SU-DHL-6 (cell line): ENCODE measurements around the gene KDM5C.

Experiments
- H2AFZ ChIP-seq: fragments of 200-600 bp; sonication (generic); 2 replicates; pipeline ENCODE4 v1.6.1; 2014; ENCODE audit warnings: low read depth, mild to moderate bottlenecking, moderate library complexity, mixed read lengths, antibody characterized with exemption, low read length; ENCODE audit not compliant: severe bottlenecking
- H3F3A ChIP-seq: fragments of 200-600 bp; shearing (Covaris generic); 2 replicates; pipeline ENCODE4 v1.6.0; 2016; ENCODE audit warnings: antibody characterized with exemption, mild to moderate bottlenecking; ENCODE audit not compliant: insufficient read depth
- H3K27ac ChIP-seq: fragments of 200-600 bp; sonication (generic); 2 replicates; pipeline ENCODE4 v1.5.1; 2016; ENCODE audit warnings: low read depth, mild to moderate bottlenecking, low read length, moderate library complexity, mixed read lengths
- H3K27me3 ChIP-seq: fragments of 200-600 bp; sonication (generic), shearing (Covaris generic); 2 replicates; pipeline ENCODE4 v1.6.0; 2014; ENCODE audit warnings: mild to moderate bottlenecking, low read length
- H3K36me3 ChIP-seq: fragments of 200-600 bp; sonication (generic); 2 replicates; pipeline ENCODE4 v1.6.1; 2014; ENCODE audit warnings: mild to moderate bottlenecking, low read length, mixed read lengths
- H3K4me2 ChIP-seq: fragments of 300-600, 200-600 bp; shearing (Covaris generic), sonication (generic); 2 replicates; pipeline ENCODE4 v1.6.0; 2014; ENCODE audit warnings: low read length, low read depth, mild to moderate bottlenecking; ENCODE audit not compliant: poor library complexity, severe bottlenecking
- H3K4me3 ChIP-seq: fragments of 200-600 bp; sonication (generic); 2 replicates; pipeline ENCODE4 v1.5.1; 2014; ENCODE audit warnings: antibody characterized with exemption, low read length, mild to moderate bottlenecking, mixed read lengths; ENCODE audit not compliant: insufficient read depth, poor library complexity, severe bottlenecking
- H3K79me2 ChIP-seq: fragments of 200-600 bp; sonication (generic); 2 replicates; pipeline ENCODE4 v1.6.1; 2014; ENCODE audit warnings: mild to moderate bottlenecking, low read length, moderate library complexity; ENCODE audit not compliant: insufficient read depth
- H3K9ac ChIP-seq: fragments of 200-600 bp; sonication (generic); 2 replicates; pipeline ENCODE4 v1.7.0; 2014; ENCODE audit warnings: mild to moderate bottlenecking, low read length
- H3K9me2 ChIP-seq: fragments of 200-600 bp; sonication (generic); replicated peaks from 2 replicates; pipeline ENCODE4 v1.6.1; 2014; ENCODE audit warnings: low read length; ENCODE audit not compliant: insufficient read depth
- H3K9me3 ChIP-seq: fragments of 200-600 bp; sonication (generic); 2 replicates; pipeline ENCODE4 v1.6.1; 2014; ENCODE audit warnings: low read length, mixed read lengths; ENCODE audit not compliant: insufficient read depth
- H4K20me1 ChIP-seq: fragments of 200-600 bp; sonication (generic); 2 replicates; pipeline ENCODE4 v1.6.1; 2014; ENCODE audit warnings: low read depth, mild to moderate bottlenecking, antibody characterized with exemption, low read length, moderate library complexity, mixed read lengths
- CTCF ChIP-seq: fragments of 200-600 bp; sonication (generic); IDR thresholded peaks from one replicate; pipeline ENCODE4 v1.5.1; 2017; ENCODE audit warnings: antibody characterized with exemption, mild to moderate bottlenecking, low read length, moderate library complexity; ENCODE audit not compliant: insufficient read depth, poor library complexity, severe bottlenecking
- EZH2phosphoT487 ChIP-seq: fragments of 200-600 bp; sonication (generic), shearing (Covaris generic); conservative IDR thresholded peaks from 2 replicates; pipeline ENCODE4 v1.6.1; 2018; ENCODE audit warnings: mild to moderate bottlenecking, antibody characterized with exemption, low read length, moderate library complexity, mixed read lengths

The KDM5C gene

GRCh38 chrX:53254570-53255461 is 29.8 kb upstream of the KDM5C start:
- no peak overlapping the region for H3K27ac ChIP-seq
- no peaks in the 10 kb centered on the region for H3F3A ChIP-seq
- H3K9ac ChIP-seq: no peak overlapping the region
- H3K9me2 ChIP-seq: no peaks in the 10 kb centered on the region
- no peaks in the 10 kb centered on the region for H3K79me2 ChIP-seq
- TF ChIP-seq EZH2phosphoT487: no peak
- no peak for TF ChIP-seq CTCF
- H3K4me2 ChIP-seq: no peak overlapping the region
- no peaks in the 10 kb centered on the region for H4K20me1 ChIP-seq
- H3K9me3 ChIP-seq: no peaks in the 10 kb centered on the region
- no peak overlapping the region for H2AFZ ChIP-seq
- H3K27me3 ChIP-seq: no peaks in the 10 kb centered on the region
- no peaks in the 10 kb centered on the region for H3K36me3 ChIP-seq
- no peak overlapping the region for H3K4me3 ChIP-seq

DNA sequence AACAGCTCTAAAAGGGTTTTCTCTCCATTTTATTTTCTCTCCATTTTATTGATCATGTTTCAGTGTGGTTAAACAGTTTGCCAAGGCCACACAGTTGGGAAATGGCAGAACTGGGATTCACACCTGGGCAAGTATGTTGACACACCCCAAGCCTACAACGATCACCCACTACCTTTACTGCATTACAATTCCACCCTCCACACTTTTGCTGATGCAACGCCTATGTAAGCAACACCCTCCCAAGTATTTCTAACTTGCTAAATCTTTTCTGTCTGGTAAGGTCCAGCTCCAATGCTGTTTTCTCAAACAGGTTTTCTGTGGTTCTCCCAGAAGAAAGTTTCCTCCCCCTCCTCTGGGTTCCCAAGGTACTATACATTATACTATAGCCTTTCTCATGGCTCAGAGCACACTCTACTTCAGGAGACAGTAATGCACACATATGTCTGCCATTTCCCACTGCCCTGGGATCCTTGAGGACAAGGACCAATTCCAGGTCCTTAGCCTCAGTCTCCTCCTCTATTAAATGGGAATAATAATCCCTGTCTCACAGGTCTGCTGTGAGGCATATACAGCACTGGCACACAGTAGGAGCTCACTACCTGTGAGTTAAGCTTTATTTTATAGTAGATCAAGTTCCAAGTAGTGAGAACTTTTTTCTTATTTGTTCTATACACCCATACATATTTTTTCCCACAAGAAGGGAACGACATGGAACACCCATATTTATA is 28.4 kb upstream of the KDM5C start:
- no peaks in the 10 kb centered on the region for H3K27me3 ChIP-seq
- H4K20me1 ChIP-seq: no peaks in the 10 kb centered on the region
- no peaks in the 10 kb centered on the region for H3K9me2 ChIP-seq
- no peak overlapping the region for H3K27ac ChIP-seq
- no peak overlapping the region for H2AFZ ChIP-seq
- no peak overlapping the region for H3K9ac ChIP-seq
- H3K4me3 ChIP-seq: no peak overlapping the region
- H3K36me3 ChIP-seq: no peaks in the 10 kb centered on the region
- no peaks in the 10 kb centered on the region for H3K79me2 ChIP-seq
- H3K9me3 ChIP-seq: no peaks in the 10 kb centered on the region
- H3F3A ChIP-seq: no peaks in the 10 kb centered on the region
- no peak overlapping the region for H3K4me2 ChIP-seq
- TF ChIP-seq CTCF (no peak), EZH2phosphoT487 (no peak)

GRCh38 chrX:53251307-53251706 is 26.3 kb upstream of the KDM5C start:
- Histone ChIP-seq H3K27me3 (no peaks in the 10 kb centered on the region), H3K9me2 (no peaks in the 10 kb centered on the region), H3K9me3 (no peaks in the 10 kb centered on the region), H3K79me2 (no peaks in the 10 kb centered on the region), H2AFZ (no peak overlapping the region), H3K9ac (no peak overlapping the region), H3K27ac (no peak overlapping the region), H3K4me3 (no peak overlapping the region), H3F3A (no peaks in the 10 kb centered on the region), H3K36me3 (no peaks in the 10 kb centered on the region), H4K20me1 (no peaks in the 10 kb centered on the region), H3K4me2 (no peak overlapping the region)
- TF ChIP-seq EZH2phosphoT487 (no peak), CTCF (no peak)
